KOPT-K1 (cell line): ENCODE measurements around the gene SRSF10.
A peak's percentile ranks its signal among the peaks of the same experiment; 100 is the strongest.
"Not testable (repeated sequence)": the region's sequence is repeated elsewhere in the genome, so short reads cannot be mapped to it uniquely, and the experiment has no call there.

Source experiments
- H3K27ac ChIP-seq: fragments of 200-600 bp; sonication (generic); 2 replicates; pipeline ENCODE4 v1.5.1; 2016; ENCODE audit warnings: antibody characterized with exemption, mild to moderate bottlenecking, low read depth, low read length; ENCODE audit not compliant: poor library complexity, severe bottlenecking
- H3K36me3 ChIP-seq: fragments of 200-600 bp; sonication (generic); 2 replicates; pipeline ENCODE4 v1.5.1; 2017; ENCODE audit warnings: antibody characterized with exemption, mild to moderate bottlenecking, low read length, moderate library complexity; ENCODE audit not compliant: insufficient read depth
- H3K9me3 ChIP-seq: fragments of 200-600 bp; sonication (generic); 2 replicates; pipeline ENCODE4 v1.5.1; 2017; ENCODE audit warnings: antibody characterized with exemption, low read length, mild to moderate bottlenecking; ENCODE audit not compliant: insufficient read depth, poor library complexity, severe bottlenecking

The SRSF10 gene

DNA sequence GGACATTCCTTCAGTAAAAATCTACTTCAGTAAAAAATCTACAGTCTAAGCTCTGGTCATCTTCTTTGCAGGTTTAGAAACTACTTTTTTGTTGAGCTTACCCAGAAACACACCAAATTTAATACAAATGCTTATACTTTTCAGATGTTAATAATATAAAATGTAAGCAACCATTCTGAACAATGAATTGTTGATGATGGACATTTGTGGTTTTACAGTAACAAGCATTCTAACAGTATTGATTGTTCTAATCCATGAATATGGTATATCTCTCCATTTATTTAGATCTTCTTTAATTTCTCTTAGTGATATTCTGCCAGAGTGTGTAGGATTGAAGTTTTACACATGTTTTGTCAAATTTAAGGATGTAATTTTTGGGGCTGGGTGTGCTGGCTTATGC is 27.0 kb upstream of the SRSF10 start:
- Histone ChIP-seq H3K27ac (no peak overlapping the region), H3K36me3 (no peaks in the 10 kb centered on the region), H3K9me3 (peaks cover 5% of the 10 kb centered on the region)

DNA sequence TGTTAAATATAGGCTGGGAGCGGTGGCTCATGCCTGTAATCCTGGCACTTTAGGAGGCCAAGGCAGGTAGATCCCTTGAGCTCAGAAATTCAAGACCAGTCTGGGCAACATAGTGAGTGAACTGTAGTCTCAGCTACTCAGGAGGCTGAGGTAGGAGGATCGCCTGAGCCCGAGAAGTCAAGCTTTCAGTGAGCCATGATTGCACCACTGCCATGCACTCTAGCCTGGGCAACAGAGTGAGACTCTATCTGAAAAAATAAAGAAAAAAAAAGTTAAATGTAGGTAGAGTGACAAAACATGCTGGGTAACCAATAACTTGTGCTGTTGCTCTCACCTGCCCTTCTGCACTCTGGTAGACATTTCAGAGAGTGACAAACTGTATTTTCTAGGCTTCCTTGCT is 25.0 kb upstream of the SRSF10 start:
- Histone ChIP-seq H3K36me3 (no peaks in the 10 kb centered on the region), H3K27ac (no peak overlapping the region), H3K9me3 (peaks cover 5% of the 10 kb centered on the region)

GRCh38 chr1:24004132-24004531 is 24.0 kb upstream of the SRSF10 start:
- no peak overlapping the region for H3K27ac ChIP-seq
- H3K36me3 ChIP-seq: no peaks in the 10 kb centered on the region
- peaks cover 5% of the 10 kb centered on the region for H3K9me3 ChIP-seq

DNA sequence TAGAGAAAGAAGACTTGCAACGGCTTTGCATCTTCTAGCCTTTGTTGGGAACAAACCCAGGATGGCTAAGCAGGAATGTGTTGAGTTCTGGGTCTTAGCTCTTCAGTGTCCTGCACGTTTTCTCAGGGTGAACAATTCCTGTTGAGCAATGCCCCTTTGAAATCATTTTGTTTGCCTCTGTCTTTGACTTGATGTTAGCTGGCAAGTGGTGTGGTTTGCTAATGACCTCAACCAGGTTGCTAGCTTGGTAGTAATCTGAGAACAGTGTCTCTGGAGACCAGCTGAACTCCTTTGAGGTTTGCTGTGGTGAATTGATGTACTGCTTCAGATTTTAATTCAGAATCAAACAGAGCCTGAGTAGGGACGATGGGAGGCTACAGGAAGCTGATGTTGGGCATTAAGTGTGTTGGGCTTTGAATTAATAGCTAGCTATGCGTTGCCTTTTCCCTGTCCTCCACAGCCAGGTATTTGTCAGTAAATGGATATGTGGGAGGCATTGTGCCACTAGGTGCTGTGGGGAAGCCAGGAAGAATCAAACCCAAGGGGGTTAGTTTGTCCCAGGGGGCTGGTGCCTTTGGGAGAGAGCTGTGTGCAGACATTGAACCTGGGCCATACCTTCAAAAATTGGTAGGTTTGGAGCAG is 23.3 kb upstream of the SRSF10 start:
- Histone ChIP-seq H3K36me3 (no peaks in the 10 kb centered on the region), H3K9me3 (peaks cover 5% of the 10 kb centered on the region), H3K27ac (no peak overlapping the region)

DNA sequence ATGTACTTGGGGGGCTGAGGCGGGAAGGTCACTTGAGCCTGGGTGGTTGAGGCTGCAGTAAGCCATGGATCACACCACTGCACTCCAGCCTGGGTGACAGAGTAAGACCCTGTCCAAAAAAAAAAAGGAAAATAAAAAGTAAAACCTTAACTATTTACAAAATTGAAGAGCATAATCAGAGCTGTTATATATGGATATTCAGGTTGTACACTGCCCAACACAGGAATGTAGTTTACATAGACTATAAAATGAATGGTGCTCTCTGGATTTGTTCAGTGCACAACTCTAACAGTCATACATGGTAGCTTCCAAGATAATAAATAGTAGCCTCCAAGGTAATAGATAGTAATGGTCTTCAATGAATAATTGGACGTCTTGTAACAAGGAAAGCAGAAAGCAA is 22.6 kb upstream of the SRSF10 start:
- H3K27ac ChIP-seq: no peak overlapping the region
- no peaks in the 10 kb centered on the region for H3K36me3 ChIP-seq
- peaks cover 5% of the 10 kb centered on the region for H3K9me3 ChIP-seq

DNA sequence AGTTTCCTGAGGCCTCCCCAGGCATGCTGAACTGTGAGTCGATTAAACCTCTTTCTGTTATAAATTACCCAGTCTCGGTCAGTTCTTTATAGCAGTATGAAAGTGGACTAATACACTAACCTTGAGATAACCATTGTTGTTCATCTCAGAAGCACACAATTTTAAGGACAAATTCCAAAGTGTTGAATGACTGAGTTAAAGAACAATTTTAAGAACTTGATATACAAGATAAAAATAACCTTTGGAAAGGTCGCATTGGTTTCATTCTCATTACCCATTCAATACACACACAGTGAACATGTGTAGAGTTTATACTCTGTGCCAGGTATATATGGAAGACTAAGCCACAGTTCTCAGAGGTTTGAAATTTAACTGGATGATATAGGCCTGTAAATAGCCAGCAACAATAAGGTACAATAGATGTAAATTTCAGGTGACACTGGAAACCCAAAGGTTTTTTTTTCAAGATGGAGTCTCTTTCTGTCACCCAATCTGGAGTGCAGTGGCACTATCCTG is 19.1 kb upstream of the SRSF10 start:
- Histone ChIP-seq H3K27ac (no peak overlapping the region), H3K36me3 (no peaks in the 10 kb centered on the region), H3K9me3 (no peaks in the 10 kb centered on the region)

GRCh38 chr1:23997812-23998211 is 17.7 kb upstream of the SRSF10 start:
- Histone ChIP-seq H3K27ac (no peak overlapping the region), H3K9me3 (no peaks in the 10 kb centered on the region), H3K36me3 (no peaks in the 10 kb centered on the region)

GRCh38 chr1:23996700-23997229 is 16.6 kb upstream of the SRSF10 start:
- Histone ChIP-seq H3K27ac (no peak overlapping the region), H3K36me3 (no peaks in the 10 kb centered on the region), H3K9me3 (no peaks in the 10 kb centered on the region)

DNA sequence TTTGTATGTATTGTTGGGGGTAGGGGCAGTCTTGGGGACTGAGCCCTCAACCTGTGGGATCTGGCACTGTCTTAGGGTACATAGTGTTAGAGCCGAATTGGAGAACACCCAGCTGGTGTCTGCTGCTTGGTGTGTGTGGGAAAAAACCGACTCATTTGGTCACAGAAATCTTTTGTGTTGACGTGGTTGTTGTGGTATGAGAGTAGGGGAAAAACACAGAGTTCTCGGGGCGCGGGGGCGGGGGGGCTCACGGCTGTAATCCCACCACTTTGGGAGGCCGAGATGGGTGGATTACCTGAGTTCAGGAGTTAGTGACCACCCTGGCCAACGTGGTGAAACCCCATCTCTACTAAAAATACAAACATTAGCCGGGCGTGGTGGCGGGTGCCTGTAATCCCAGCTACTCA is 15.3 kb upstream of the SRSF10 start:
- no peaks in the 10 kb centered on the region for H3K9me3 ChIP-seq
- no peaks in the 10 kb centered on the region for H3K36me3 ChIP-seq
- no peak overlapping the region for H3K27ac ChIP-seq

GRCh38 chr1:23992011-23992410 is 11.9 kb upstream of the SRSF10 start:
- H3K36me3 ChIP-seq, H3K9me3 ChIP-seq, H3K27ac ChIP-seq: not testable (repeated sequence)

GRCh38 chr1:23989263-23989662 is 9.1 kb upstream of the SRSF10 start:
- no peaks in the 10 kb centered on the region for H3K9me3 ChIP-seq
- H3K27ac ChIP-seq: no peak overlapping the region
- no peaks in the 10 kb centered on the region for H3K36me3 ChIP-seq

GRCh38 chr1:23987038-23987437 is 6.9 kb upstream of the SRSF10 start:
- not testable (repeated sequence) for H3K27ac ChIP-seq, H3K36me3 ChIP-seq, H3K9me3 ChIP-seq

GRCh38 chr1:23984417-23985186 is 4.5 kb upstream of the SRSF10 start:
- no peaks in the 10 kb centered on the region for H3K9me3 ChIP-seq
- H3K36me3 ChIP-seq: no peaks in the 10 kb centered on the region
- no peak overlapping the region for H3K27ac ChIP-seq

DNA sequence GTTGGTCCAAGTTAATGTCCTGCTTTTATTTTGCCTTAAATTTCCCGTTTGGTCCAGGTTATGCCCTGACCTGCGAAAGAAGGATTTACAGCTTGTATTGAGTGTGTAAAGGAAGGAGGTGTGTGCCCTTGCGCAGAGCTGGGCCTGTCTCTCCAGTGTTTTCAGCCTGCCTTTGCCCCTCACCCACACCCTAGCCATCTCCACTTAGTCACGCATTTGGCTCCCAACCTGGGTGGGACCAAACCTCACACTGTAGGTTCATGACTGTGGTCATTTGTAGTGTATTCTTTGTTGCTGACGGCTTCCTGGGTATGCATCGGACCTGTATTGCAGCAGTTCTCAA is 572 bp upstream of the SRSF10 start:
- peak overlapping the region; percentile 95 for H3K27ac ChIP-seq
- H3K9me3 ChIP-seq: no peaks in the 10 kb centered on the region

GRCh38 chr1:23979387-23979880 is 693 bp downstream of the SRSF10 start:
- Histone ChIP-seq H3K27ac (peak overlapping the region; percentile 95), H3K36me3 (peaks cover 44% of the 10 kb centered on the region), H3K9me3 (no peaks in the 10 kb centered on the region)

More for the DNA sequence above, 572 bp upstream of the SRSF10 start:
- peaks cover 31% of the 10 kb centered on the region for H3K36me3 ChIP-seq
